HCT116 (cell line): Measurements from ENCODE around the gene KAT6B. TPM values are rescaled to one million over a fixed set of nuclear protein-coding genes. Genes with fewer than 3 reads are reported as not detected.

Experiments used
- ATAC-seq: fragments of 200-7000 bp; cut with Tn5 transposase; 2 replicates; pipeline ENCODE4 v1.9.1; 2020; ENCODE audit warnings: mild to moderate bottlenecking, moderate library complexity
- BruUV-seq: library from RNA; stranded (reverse); fragments of 400-500 nt; replicated peaks from 2 replicates; lab custom pipeline; 2021; lab: Mats Ljungman, UMichigan
- CTCF ChIA-PET: fragments of 300-600 bp; sonication (Branson Sonifier 250); formaldehyde crosslinking; loops from one replicate; lab custom pipeline; 2021; ENCODE audit warnings: antibody characterized with exemption; lab: Charles Lee
- POLR2A ChIA-PET: fragments of 300-600, 350-600 bp; sonication (Branson Sonifier 250); formaldehyde crosslinking; loops from one replicate; lab custom pipeline; 2021; ENCODE audit warnings: antibody characterized with exemption; lab: Charles Lee
- RAD21 ChIA-PET, 2 experiments: fragments of 300-600 bp; sonication (Branson Sonifier 250); formaldehyde crosslinking; loops; one replicate each; lab custom pipeline; 2023; ENCODE audit warnings: low total read pairs in 2 of 2; ENCODE audit not compliant: uncharacterized antibody in 2 of 2, unreplicated experiment in 2 of 2, low non-redundant PET in 1 of 2; lab: Charles Lee
- DNase-seq: peaks from one replicate; pipeline ENCODE4 v3.0.0-alpha.2; 2010; ENCODE audit warnings: low read depth, low spot score
- H2AFZ ChIP-seq: fragments of 200-600 bp; shearing (Covaris generic), sonication (generic); 2 replicates; pipeline ENCODE4 v1.6.1; 2017; ENCODE audit warnings: low read depth, mixed run types, mixed read lengths, antibody characterized with exemption, low read length; ENCODE audit not compliant: poor library complexity, severe bottlenecking
- H3K27ac ChIP-seq: 2 replicates; pipeline ENCODE4 v1.5.1; 2012; ENCODE audit warnings: low read depth, low read length
- H3K27me3 ChIP-seq: fragments of 200-600 bp; sonication (generic); 2 replicates; pipeline ENCODE4 v1.6.1; 2016; ENCODE audit warnings: mixed run types, low read length, mixed read lengths; ENCODE audit not compliant: insufficient read depth
- H3K36me3 ChIP-seq, 2 experiments: fragments of 200-500 bp in 1 of 2; fragments of 200-600 bp in 1 of 2; sonication (Bioruptor generic) in 1 of 2; sonication (generic) in 1 of 2; 2 replicates each; pipeline versions ENCODE4 v1.5.1 to v1.6.1; 2014 to 2016; ENCODE audit warnings: low read length in 2 of 2, inconsistent platforms in 1 of 2, mixed read lengths in 1 of 2, mixed run types in 1 of 2; ENCODE audit not compliant: insufficient read depth in 2 of 2, control insufficient read depth in 1 of 2
- H3K4me1 ChIP-seq, 2 experiments: fragments of 200-600 bp in 1 of 2; sonication (generic) in 1 of 2; 2 replicates each; pipeline versions ENCODE4 v1.5.1 to v1.6.1; 2012 to 2017; ENCODE audit warnings: low read length in 2 of 2, inconsistent platforms in 1 of 2, mild to moderate bottlenecking in 1 of 2, mixed read lengths in 1 of 2, mixed run types in 1 of 2, moderate library complexity in 1 of 2; ENCODE audit not compliant: insufficient read depth in 2 of 2, control insufficient read depth in 1 of 2
- H3K4me2 ChIP-seq: fragments of 200-600 bp; sonication (generic); 2 replicates; pipeline ENCODE4 v1.6.1; 2017; ENCODE audit warnings: mixed run types, low read length, mixed read lengths
- H3K4me3 ChIP-seq, 2 experiments: fragments of 200-600 bp in 1 of 2; sonication (generic) in 1 of 2; replicated peaks in 1 of 2; 2 replicates each; pipeline ENCODE4 v1.5.1; 2011 to 2016; ENCODE audit warnings: low read length in 2 of 2, control low read depth in 1 of 2, low read depth in 1 of 2, mild to moderate bottlenecking in 1 of 2, mixed read lengths in 1 of 2, mixed run types in 1 of 2
- H3K79me2 ChIP-seq: fragments of 200-600 bp; sonication (generic); 2 replicates; pipeline ENCODE4 v1.6.1; 2017; ENCODE audit warnings: mild to moderate bottlenecking, mixed run types, low read length, moderate library complexity, mixed read lengths; ENCODE audit not compliant: insufficient read depth
- H3K9ac ChIP-seq: fragments of 200-600 bp; sonication (generic); 2 replicates; pipeline ENCODE4 v1.6.1; 2016; ENCODE audit warnings: low read length, mixed read lengths
- H3K9me2 ChIP-seq: fragments of 200-600 bp; sonication (generic), shearing (Covaris generic); 2 replicates; pipeline ENCODE4 v1.6.1; 2017; ENCODE audit warnings: mixed run types, mild to moderate bottlenecking, moderate library complexity; ENCODE audit not compliant: insufficient read depth
- H3K9me3 ChIP-seq, 2 experiments: fragments of 200-500 bp in 1 of 2; fragments of 200-600 bp in 1 of 2; sonication (Bioruptor generic) in 1 of 2; sonication (generic) in 1 of 2; 2 replicates each; pipeline ENCODE4 v1.6.1; 2014 to 2017; ENCODE audit warnings: low read length in 2 of 2, mixed read lengths in 2 of 2, inconsistent platforms in 1 of 2, low read depth in 1 of 2, mild to moderate bottlenecking in 1 of 2, mixed run types in 1 of 2, moderate library complexity in 1 of 2; ENCODE audit not compliant: control insufficient read depth in 1 of 2, insufficient read depth in 1 of 2
- H4K20me1 ChIP-seq: fragments of 200-600 bp; sonication (generic), shearing (Covaris generic); 2 replicates; pipeline ENCODE4 v1.6.1; 2017; ENCODE audit warnings: mixed run types, mild to moderate bottlenecking, moderate library complexity; ENCODE audit not compliant: insufficient read depth
- EGR1 ChIP-seq: IDR thresholded peaks from 2 replicates; pipeline ENCODE4 v1.6.1; 2012; ENCODE audit warnings: low read depth
- EZH2 ChIP-seq: fragments of 200-600 bp; sonication (generic); IDR thresholded peaks from 2 replicates; pipeline ENCODE4 v1.6.1; 2017; ENCODE audit warnings: antibody characterized with exemption, mixed run types
- JUND ChIP-seq: IDR thresholded peaks from 2 replicates; pipeline ENCODE4 v1.6.1; 2012
- POLR2AphosphoS5 ChIP-seq: IDR thresholded peaks from 2 replicates; pipeline ENCODE4 v1.6.1; 2011; ENCODE audit warnings: mild to moderate bottlenecking, low read depth, low read length, moderate library complexity
- SP1 ChIP-seq: IDR thresholded peaks from 2 replicates; pipeline ENCODE4 v1.6.1; 2012; ENCODE audit warnings: low read depth
- SRF ChIP-seq: IDR thresholded peaks from 2 replicates; pipeline ENCODE4 v1.6.1; 2012; ENCODE audit warnings: low read depth
- ZFX ChIP-seq: fragments of 450-650 bp; IDR thresholded peaks from 2 replicates; pipeline ENCODE4 v1.6.1; 2017
- ZNF274 ChIP-seq: fragments of 200-500 bp; sonication (Bioruptor generic); IDR thresholded peaks from 2 replicates; pipeline ENCODE4 v1.6.1; 2014; ENCODE audit warnings: mild to moderate bottlenecking, low read depth, low read length, inconsistent platforms
- intact Hi-C: fragments of 100-400 bp; cut with micrococcal nuclease; formaldehyde crosslinking; loops from 2 replicates; pipeline ENCODE4 v1.10.0; 2022
- total RNA-seq: library from RNA; stranded (reverse); gene quantifications from one replicate; pipeline ENCODE4 v1.2.1, GENCODE V29; 2021; ENCODE audit not compliant: unreplicated experiment
- TF ChIP-seq, protein P1 (sequence below): IDR thresholded peaks from 2 replicates; pipeline ENCODE4 v1.6.1; 2011; ENCODE audit warnings: mild to moderate bottlenecking, low read length, moderate library complexity; ENCODE audit not compliant: insufficient replicate concordance; ENCODE audit errors: extremely low read depth
- TF ChIP-seq, protein P2 (sequence below): IDR thresholded peaks from 2 replicates; pipeline ENCODE4 v1.6.1; 2012; ENCODE audit warnings: low read depth
- TF ChIP-seq, protein P3 (sequence below): IDR thresholded peaks from 2 replicates; pipeline ENCODE4 v1.6.1; 2012
- TF ChIP-seq, protein P4 (sequence below): IDR thresholded peaks from 2 replicates; pipeline ENCODE4 v1.6.1; 2012

Gene KAT6B
- total RNA-seq, 1 experiment from 2014 or later = 17.8 TPM

DNA sequence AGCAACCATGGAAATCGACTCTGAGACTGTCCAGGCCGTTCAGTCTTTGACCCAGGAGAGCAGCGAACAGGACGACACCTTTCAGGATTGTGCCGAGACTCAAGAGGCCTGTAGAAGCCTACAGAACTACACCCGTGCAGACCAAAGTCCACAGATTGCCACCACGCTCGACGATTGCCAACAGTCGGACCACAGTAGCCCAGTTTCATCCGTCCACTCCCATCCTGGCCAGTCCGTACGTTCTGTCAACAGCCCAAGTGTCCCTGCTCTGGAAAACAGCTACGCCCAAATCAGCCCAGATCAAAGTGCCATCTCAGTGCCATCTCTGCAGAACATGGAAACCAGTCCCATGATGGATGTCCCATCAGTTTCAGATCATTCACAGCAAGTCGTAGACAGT is 203.0 kb downstream of the KAT6B start (continued):
- TF ChIP-seq, protein P1, sequence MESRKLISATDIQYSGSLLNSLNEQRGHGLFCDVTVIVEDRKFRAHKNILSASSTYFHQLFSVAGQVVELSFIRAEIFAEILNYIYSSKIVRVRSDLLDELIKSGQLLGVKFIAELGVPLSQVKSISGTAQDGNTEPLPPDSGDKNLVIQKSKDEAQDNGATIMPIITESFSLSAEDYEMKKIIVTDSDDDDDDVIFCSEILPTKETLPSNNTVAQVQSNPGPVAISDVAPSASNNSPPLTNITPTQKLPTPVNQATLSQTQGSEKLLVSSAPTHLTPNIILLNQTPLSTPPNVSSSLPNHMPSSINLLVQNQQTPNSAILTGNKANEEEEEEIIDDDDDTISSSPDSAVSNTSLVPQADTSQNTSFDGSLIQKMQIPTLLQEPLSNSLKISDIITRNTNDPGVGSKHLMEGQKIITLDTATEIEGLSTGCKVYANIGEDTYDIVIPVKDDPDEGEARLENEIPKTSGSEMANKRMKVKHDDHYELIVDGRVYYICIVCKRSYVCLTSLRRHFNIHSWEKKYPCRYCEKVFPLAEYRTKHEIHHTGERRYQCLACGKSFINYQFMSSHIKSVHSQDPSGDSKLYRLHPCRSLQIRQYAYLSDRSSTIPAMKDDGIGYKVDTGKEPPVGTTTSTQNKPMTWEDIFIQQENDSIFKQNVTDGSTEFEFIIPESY = no peak
- TF ChIP-seq ZNF274 = no peak

DNA sequence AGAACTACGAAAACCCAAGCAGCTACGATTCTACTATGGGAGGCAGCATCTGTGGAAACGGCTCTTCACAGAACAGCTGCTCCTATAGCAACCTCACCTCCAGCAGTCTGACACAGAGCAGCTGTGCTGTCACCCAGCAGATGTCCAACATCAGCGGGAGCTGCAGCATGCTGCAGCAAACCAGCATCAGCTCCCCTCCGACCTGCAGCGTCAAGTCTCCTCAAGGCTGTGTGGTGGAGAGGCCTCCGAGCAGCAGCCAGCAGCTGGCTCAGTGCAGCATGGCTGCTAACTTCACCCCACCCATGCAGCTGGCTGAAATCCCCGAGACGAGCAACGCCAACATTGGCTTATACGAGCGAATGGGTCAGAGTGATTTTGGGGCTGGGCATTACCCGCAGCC is 203.5 kb downstream of the KAT6B start:
- Histone ChIP-seq H3K4me3 (no peak overlapping the region), H3K4me1 (peaks cover 0 to 13% of the 10 kb centered on the region in 2 experiments; a peak in 2 of 4 replicates), H3K27ac (no peak overlapping the region), H3K9ac (no peak overlapping the region), H3K79me2 (no peaks in the 10 kb centered on the region), H2AFZ (no peak overlapping the region), H3K27me3 (no peaks in the 10 kb centered on the region), H3K9me3 (no peaks in the 10 kb centered on the region), H4K20me1 (no peaks in the 10 kb centered on the region), H3K9me2 (no peaks in the 10 kb centered on the region), H3K4me2 (no peak overlapping the region), H3K36me3 (no peaks in the 10 kb centered on the region)
- no TSS peak for BruUV-seq
- intact Hi-C loops = no loop called here
- no peak for TF ChIP-seq EGR1
- RAD21 ChIA-PET = no interaction called here
- no peak for DNase-seq
- no peak for ATAC-seq
- CTCF ChIA-PET = no interaction called here
- POLR2A ChIA-PET = no interaction called here

DNA sequence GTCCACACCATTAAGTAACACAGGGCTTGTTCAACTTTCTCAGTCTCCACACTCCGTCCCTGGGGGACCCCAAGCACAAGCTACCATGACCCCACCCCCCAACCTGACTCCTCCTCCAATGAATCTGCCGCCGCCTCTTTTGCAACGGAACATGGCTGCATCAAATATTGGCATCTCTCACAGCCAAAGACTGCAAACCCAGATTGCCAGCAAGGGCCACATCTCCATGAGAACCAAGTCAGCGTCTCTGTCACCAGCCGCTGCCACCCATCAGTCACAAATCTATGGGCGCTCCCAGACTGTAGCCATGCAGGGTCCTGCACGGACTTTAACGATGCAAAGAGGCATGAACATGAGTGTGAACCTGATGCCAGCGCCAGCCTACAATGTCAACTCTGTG is 204.0 kb downstream of the KAT6B start:
- Histone ChIP-seq H3K4me1 (peaks cover 0 to 13% of the 10 kb centered on the region in 2 experiments; a peak in 2 of 4 replicates), H3K79me2 (no peaks in the 10 kb centered on the region), H3K9me2 (no peaks in the 10 kb centered on the region), H3K9me3 (no peaks in the 10 kb centered on the region), H3K36me3 (no peaks in the 10 kb centered on the region), H3K4me2 (no peak overlapping the region), H2AFZ (no peak overlapping the region), H4K20me1 (no peaks in the 10 kb centered on the region), H3K27ac (no peak overlapping the region), H3K9ac (no peak overlapping the region), H3K4me3 (no peak overlapping the region), H3K27me3 (no peaks in the 10 kb centered on the region)
- ATAC-seq (no peak), DNase-seq (no peak)
- ChIA-PET RAD21 (no interaction called here), POLR2A (no interaction called here), CTCF (no interaction called here)
- BruUV-seq = no TSS peak
- intact Hi-C loops = no loop called here
- TF ChIP-seq, protein P2, sequence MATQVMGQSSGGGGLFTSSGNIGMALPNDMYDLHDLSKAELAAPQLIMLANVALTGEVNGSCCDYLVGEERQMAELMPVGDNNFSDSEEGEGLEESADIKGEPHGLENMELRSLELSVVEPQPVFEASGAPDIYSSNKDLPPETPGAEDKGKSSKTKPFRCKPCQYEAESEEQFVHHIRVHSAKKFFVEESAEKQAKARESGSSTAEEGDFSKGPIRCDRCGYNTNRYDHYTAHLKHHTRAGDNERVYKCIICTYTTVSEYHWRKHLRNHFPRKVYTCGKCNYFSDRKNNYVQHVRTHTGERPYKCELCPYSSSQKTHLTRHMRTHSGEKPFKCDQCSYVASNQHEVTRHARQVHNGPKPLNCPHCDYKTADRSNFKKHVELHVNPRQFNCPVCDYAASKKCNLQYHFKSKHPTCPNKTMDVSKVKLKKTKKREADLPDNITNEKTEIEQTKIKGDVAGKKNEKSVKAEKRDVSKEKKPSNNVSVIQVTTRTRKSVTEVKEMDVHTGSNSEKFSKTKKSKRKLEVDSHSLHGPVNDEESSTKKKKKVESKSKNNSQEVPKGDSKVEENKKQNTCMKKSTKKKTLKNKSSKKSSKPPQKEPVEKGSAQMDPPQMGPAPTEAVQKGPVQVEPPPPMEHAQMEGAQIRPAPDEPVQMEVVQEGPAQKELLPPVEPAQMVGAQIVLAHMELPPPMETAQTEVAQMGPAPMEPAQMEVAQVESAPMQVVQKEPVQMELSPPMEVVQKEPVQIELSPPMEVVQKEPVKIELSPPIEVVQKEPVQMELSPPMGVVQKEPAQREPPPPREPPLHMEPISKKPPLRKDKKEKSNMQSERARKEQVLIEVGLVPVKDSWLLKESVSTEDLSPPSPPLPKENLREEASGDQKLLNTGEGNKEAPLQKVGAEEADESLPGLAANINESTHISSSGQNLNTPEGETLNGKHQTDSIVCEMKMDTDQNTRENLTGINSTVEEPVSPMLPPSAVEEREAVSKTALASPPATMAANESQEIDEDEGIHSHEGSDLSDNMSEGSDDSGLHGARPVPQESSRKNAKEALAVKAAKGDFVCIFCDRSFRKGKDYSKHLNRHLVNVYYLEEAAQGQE = no peak
- TF ChIP-seq, protein P3, sequence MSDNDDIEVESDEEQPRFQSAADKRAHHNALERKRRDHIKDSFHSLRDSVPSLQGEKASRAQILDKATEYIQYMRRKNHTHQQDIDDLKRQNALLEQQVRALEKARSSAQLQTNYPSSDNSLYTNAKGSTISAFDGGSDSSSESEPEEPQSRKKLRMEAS = no peak
- TF ChIP-seq, protein P4, sequence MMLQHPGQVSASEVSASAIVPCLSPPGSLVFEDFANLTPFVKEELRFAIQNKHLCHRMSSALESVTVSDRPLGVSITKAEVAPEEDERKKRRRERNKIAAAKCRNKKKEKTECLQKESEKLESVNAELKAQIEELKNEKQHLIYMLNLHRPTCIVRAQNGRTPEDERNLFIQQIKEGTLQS = no peak
- TF ChIP-seq JUND (no peak), EGR1 (no peak), ZFX (no peak), POLR2AphosphoS5 (no peak), SP1 (no peak), ZNF274 (no peak), SRF (no peak), EZH2 (no peak)
